ENCODE results near the gene PDZRN3. TPM values are rescaled to one million over a fixed set of nuclear protein-coding genes. Genes with fewer than 3 reads are reported as not detected.

The PDZRN3 gene
- total and polyA plus RNA-seq, 2 experiments from 2014 or later: 7.5 to 14.0 TPM

DNA sequence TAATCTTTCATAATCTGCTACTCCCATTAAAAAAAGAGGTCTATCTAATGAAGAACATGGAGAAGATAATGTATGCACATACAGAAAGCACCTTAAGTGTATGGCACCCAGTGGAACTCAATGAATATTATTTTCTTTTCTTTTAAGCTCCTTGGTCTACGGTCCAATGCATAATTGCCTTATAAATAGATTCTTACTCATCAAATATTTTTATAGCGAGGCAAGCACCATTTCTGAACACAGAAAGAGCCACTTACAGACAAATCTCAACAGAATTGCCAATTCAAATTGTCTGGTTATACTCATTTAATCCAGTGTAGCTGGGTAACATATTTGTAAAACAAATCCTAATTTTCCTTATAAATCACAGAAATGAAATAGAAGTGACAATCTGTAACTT lies 6.3 kb downstream of the PDZRN3 start:
- no peak overlapping the region for H3K4me3 ChIP-seq

More for the DNA sequence above, 6.3 kb downstream of the PDZRN3 start:
- H3K79me2 ChIP-seq (replicated peaks; ENCODE audit: insufficient read depth): peaks cover 27% of the 10 kb centered on the region
- Mint-ChIP-seq H3K27ac (no peak overlapping the region), H3K36me3 (ENCODE audit: low read depth) (no peaks in the 10 kb centered on the region), H3K9me3 (no peaks in the 10 kb centered on the region), H3K4me3 (no peak overlapping the region), H3K27me3 (ENCODE audit: insufficient read depth, low read depth, poor library complexity) (peaks cover 9% of the 10 kb centered on the region), H3K4me1 (peaks cover 26% of the 10 kb centered on the region)
- TF ChIP-seq CREB1 (CRISPR knock-in tag; IDR thresholded peaks at IDR 0.05; ENCODE audit: low read depth): no peak
- no peak for TF ChIP-seq ZNF114 (CRISPR knock-in tag; IDR thresholded peaks at IDR 0.05)
- no peak for TF ChIP-seq EZH2phosphoT487 (IDR thresholded peaks at IDR 0.05; ENCODE audit: unreplicated experiment)
- TF ChIP-seq, protein P1, sequence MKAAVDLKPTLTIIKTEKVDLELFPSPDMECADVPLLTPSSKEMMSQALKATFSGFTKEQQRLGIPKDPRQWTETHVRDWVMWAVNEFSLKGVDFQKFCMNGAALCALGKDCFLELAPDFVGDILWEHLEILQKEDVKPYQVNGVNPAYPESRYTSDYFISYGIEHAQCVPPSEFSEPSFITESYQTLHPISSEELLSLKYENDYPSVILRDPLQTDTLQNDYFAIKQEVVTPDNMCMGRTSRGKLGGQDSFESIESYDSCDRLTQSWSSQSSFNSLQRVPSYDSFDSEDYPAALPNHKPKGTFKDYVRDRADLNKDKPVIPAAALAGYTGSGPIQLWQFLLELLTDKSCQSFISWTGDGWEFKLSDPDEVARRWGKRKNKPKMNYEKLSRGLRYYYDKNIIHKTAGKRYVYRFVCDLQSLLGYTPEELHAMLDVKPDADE (IDR thresholded peaks at IDR 0.05): no peak
- TF ChIP-seq, protein P2, sequence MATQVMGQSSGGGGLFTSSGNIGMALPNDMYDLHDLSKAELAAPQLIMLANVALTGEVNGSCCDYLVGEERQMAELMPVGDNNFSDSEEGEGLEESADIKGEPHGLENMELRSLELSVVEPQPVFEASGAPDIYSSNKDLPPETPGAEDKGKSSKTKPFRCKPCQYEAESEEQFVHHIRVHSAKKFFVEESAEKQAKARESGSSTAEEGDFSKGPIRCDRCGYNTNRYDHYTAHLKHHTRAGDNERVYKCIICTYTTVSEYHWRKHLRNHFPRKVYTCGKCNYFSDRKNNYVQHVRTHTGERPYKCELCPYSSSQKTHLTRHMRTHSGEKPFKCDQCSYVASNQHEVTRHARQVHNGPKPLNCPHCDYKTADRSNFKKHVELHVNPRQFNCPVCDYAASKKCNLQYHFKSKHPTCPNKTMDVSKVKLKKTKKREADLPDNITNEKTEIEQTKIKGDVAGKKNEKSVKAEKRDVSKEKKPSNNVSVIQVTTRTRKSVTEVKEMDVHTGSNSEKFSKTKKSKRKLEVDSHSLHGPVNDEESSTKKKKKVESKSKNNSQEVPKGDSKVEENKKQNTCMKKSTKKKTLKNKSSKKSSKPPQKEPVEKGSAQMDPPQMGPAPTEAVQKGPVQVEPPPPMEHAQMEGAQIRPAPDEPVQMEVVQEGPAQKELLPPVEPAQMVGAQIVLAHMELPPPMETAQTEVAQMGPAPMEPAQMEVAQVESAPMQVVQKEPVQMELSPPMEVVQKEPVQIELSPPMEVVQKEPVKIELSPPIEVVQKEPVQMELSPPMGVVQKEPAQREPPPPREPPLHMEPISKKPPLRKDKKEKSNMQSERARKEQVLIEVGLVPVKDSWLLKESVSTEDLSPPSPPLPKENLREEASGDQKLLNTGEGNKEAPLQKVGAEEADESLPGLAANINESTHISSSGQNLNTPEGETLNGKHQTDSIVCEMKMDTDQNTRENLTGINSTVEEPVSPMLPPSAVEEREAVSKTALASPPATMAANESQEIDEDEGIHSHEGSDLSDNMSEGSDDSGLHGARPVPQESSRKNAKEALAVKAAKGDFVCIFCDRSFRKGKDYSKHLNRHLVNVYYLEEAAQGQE (IDR thresholded peaks at IDR 0.05; ENCODE audit: unreplicated experiment): no peak
- TF ChIP-seq NANOG (IDR thresholded peaks at IDR 0.05; ENCODE audit: borderline replicate concordance): no peak
- TF ChIP-seq JUNB (IDR thresholded peaks at IDR 0.05; ENCODE audit: unreplicated experiment): no peak
- no peak for TF ChIP-seq EZH2 (IDR thresholded peaks at IDR 0.05; ENCODE audit: low read depth, unreplicated experiment)
- TF ChIP-seq CTCF (conservative IDR thresholded peaks at IDR 0.05; ENCODE audit: low read depth in 2 of 2): no peak
- TF ChIP-seq STAT1 (IDR thresholded peaks at IDR 0.05; ENCODE audit: unreplicated experiment): no peak
- no peak for TF ChIP-seq POLR2AphosphoS5 (IDR thresholded peaks at IDR 0.05; ENCODE audit: low read depth)
- no peak for TF ChIP-seq ZNF331 (CRISPR knock-in tag; IDR thresholded peaks at IDR 0.05; ENCODE audit: low read depth)
- no peak overlapping the region for H3K27ac ChIP-seq (ENCODE audit: low read depth)
- DNase-seq (ENCODE audit: low spot score): no peak
- no peaks in the 10 kb centered on the region; the same call in 1 of the 2 replicates for H3F3A ChIP-seq (replicated peaks; ENCODE audit: low read depth)
- no peaks in the 10 kb centered on the region; the same call in 1 of the 2 replicates for H3K9me2 ChIP-seq (ENCODE audit: insufficient read depth)
- no peak overlapping the region for H2AFZ ChIP-seq
- peaks cover 10% of the 10 kb centered on the region for H3K27me3 ChIP-seq (ENCODE audit: insufficient read depth)
- no peak overlapping the region for H3K4me2 ChIP-seq
- peaks cover 8% of the 10 kb centered on the region; the same call in 1 of the 2 replicates for H4K20me1 ChIP-seq (replicated peaks; ENCODE audit: insufficient read depth)
- ATAC-seq: no peak
- H3K4me1 ChIP-seq (ENCODE audit: insufficient read depth): peaks cover 27% of the 10 kb centered on the region
- H3K36me3 ChIP-seq (ENCODE audit: insufficient read depth): no peaks in the 10 kb centered on the region
